NB4 (cell line): ENCODE results near the gene STAC3.

ENCODE experiments used
- MYC ChIP-seq: IDR thresholded peaks from 2 replicates; pipeline ENCODE4 v1.6.1; 2011; ENCODE audit warnings: low read depth, low read length
- POLR2A ChIP-seq: IDR thresholded peaks from 2 replicates; pipeline ENCODE4 v1.6.1; 2011; ENCODE audit warnings: mild to moderate bottlenecking; ENCODE audit not compliant: insufficient read length; ENCODE audit errors: extremely low read depth
- TF ChIP-seq, protein P1 (sequence below): IDR thresholded peaks from one replicate; pipeline ENCODE4 v1.5.1; 2012; ENCODE audit warnings: low read depth, low read length
- TF ChIP-seq, protein P2 (sequence below): IDR thresholded peaks from 2 replicates; pipeline ENCODE4 v1.6.1; 2011; ENCODE audit warnings: low read depth, low read length

DNA sequence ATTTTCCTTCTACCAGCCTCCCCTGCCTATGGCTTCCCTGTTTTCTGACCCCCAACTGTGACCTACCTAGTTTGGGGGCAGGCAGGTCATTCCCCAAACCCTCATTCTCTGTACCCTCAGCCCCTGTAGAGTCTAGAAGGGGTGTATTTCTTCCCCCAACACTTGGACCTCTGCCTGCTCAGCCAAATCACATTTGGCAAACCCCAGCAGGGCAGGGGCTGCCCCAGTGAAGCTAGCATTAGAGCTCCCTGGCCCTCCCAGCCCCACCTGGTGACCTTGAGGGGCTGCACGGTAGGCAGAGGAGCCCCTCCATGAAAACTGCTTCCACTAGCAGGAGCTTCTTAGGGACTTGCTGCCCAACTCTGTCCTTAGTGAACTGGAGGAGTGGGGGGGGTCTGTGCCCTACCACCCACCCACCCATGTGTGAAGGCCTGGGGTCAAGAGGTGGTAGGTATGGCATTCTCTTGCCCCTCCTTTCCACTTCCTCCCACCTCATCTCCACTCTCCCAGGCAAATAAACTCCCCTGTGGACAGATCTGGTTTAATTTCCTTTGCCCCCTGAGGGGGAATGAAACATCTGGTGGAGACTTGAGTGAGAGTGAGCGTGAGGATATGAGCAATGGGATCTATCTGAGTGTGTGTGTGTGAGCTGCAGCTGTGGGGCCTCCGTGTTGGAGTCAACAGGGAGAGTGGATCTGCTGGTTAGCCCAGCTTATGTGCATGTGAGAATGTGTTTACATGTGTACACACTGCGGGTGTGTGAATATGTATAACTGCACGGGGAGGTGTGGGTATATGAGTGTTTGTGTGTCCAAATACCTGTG lies 32.7 kb downstream of the STAC3 start:
- TF ChIP-seq, protein P1, sequence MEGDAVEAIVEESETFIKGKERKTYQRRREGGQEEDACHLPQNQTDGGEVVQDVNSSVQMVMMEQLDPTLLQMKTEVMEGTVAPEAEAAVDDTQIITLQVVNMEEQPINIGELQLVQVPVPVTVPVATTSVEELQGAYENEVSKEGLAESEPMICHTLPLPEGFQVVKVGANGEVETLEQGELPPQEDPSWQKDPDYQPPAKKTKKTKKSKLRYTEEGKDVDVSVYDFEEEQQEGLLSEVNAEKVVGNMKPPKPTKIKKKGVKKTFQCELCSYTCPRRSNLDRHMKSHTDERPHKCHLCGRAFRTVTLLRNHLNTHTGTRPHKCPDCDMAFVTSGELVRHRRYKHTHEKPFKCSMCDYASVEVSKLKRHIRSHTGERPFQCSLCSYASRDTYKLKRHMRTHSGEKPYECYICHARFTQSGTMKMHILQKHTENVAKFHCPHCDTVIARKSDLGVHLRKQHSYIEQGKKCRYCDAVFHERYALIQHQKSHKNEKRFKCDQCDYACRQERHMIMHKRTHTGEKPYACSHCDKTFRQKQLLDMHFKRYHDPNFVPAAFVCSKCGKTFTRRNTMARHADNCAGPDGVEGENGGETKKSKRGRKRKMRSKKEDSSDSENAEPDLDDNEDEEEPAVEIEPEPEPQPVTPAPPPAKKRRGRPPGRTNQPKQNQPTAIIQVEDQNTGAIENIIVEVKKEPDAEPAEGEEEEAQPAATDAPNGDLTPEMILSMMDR: no peak
- TF ChIP-seq, protein P2, sequence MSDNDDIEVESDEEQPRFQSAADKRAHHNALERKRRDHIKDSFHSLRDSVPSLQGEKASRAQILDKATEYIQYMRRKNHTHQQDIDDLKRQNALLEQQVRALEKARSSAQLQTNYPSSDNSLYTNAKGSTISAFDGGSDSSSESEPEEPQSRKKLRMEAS: no peak
- TF ChIP-seq POLR2A (no peak), MYC (no peak)
